Body of pancreas (tissue), 4 donors: ENCODE measurements around the gene AUTS2.

ENCODE experiments used
- CTCF ChIP-seq, 7 experiments: fragments of 450-650 bp in 4 of 7; fragments of 200-600 bp in 3 of 7; sonication (generic) in 3 of 7; IDR thresholded peaks; one replicate each; pipeline ENCODE4 v1.5.1; 2016 to 2019; ENCODE audit warnings: antibody characterized with exemption in 7 of 7
- POLR2A ChIP-seq, 3 donors: fragments of 450-650 bp; IDR thresholded peaks; one replicate each; pipeline ENCODE4 v1.6.1; 2016; ENCODE audit warnings: antibody characterized with exemption in 3 of 3, mild to moderate bottlenecking in 2 of 3

- TF ChIP-seq CTCF (IDR thresholded peaks at IDR 0.05) (no peak), POLR2A (IDR thresholded peaks at IDR 0.05) (no peak)
Measured at GRCh38 chr7:70640266-70640833, 1042.1 kb downstream of the AUTS2 start.
